D721Med (cell line): ENCODE data around the gene KIF5A.

Experiments used
- DNase-seq: peaks from one replicate; pipeline ENCODE4 v3.0.0; 2011; ENCODE audit warnings: low spot score; ENCODE audit not compliant: insufficient read length
- FAIRE-seq: peaks from 2 replicates; lab custom pipeline; 2011; peaks lifted over from hg19 to GRCh38; lab: Jason Lieb, UNC
- TF ChIP-seq, protein P1 (sequence below): IDR thresholded peaks from 2 replicates; pipeline ENCODE4 v1.5.1; 2012; ENCODE audit warnings: mild to moderate bottlenecking, control low read depth; ENCODE audit not compliant: insufficient read depth; ENCODE audit errors: missing control alignments

The KIF5A gene

GRCh38 chr12:57534991-57535543 lies 14.8 kb upstream of the KIF5A start:
- FAIRE-seq, result no peak
- TF ChIP-seq, protein P1, sequence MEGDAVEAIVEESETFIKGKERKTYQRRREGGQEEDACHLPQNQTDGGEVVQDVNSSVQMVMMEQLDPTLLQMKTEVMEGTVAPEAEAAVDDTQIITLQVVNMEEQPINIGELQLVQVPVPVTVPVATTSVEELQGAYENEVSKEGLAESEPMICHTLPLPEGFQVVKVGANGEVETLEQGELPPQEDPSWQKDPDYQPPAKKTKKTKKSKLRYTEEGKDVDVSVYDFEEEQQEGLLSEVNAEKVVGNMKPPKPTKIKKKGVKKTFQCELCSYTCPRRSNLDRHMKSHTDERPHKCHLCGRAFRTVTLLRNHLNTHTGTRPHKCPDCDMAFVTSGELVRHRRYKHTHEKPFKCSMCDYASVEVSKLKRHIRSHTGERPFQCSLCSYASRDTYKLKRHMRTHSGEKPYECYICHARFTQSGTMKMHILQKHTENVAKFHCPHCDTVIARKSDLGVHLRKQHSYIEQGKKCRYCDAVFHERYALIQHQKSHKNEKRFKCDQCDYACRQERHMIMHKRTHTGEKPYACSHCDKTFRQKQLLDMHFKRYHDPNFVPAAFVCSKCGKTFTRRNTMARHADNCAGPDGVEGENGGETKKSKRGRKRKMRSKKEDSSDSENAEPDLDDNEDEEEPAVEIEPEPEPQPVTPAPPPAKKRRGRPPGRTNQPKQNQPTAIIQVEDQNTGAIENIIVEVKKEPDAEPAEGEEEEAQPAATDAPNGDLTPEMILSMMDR, result no peak
- no peak for DNase-seq

- FAIRE-seq (no peak), DNase-seq (no peak)
- TF ChIP-seq, protein P1, result no peak
Observed at GRCh38 chr12:57535764-57536596, 13.9 kb upstream of the KIF5A start.

DNA sequence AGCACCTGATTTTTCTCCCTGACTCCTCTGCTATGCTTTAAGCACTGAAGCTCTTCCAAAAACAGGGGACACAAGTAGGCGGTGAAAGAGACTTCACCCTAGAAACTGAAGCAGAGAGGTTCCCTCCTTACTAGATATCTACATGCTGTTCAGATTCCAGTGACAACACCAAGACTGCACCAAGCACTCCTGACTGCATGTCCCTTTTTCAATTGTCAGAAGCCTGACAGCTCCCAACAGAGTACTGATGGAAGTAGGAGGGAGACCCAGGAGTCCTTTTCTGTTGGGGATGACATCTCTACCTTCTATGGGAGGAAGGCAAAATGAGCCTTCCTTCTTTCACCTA lies 13.3 kb upstream of the KIF5A start:
- no peak for DNase-seq
- TF ChIP-seq, protein P1, result no peak
- no peak for FAIRE-seq

GRCh38 chr12:57539134-57539768 lies 10.6 kb upstream of the KIF5A start:
- TF ChIP-seq, protein P1, result no peak
- FAIRE-seq (no peak), DNase-seq (no peak)

DNA sequence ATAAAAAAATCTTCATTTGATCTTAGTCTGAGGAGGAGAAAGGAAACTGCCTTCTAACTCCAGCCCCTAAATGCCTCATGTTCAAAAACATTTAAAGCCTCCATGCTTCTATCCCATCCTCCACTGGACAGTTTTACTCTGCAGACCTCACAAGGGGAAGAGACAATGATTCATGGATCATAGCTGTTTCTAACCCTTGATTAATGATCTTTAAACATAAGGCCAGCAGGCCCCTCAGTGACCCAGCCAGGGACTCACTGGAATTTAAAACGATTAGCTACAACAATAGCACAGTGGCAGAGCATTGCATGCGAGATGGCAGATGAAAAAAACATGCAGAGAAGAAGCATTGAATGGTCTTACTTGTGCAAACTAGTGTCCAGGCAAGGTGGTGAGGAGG lies 8.8 kb upstream of the KIF5A start:
- no peak for FAIRE-seq
- TF ChIP-seq, protein P1, result no peak

GRCh38 chr12:57541717-57542116 lies 8.1 kb upstream of the KIF5A start:
- TF ChIP-seq, protein P1, result no peak
- DNase-seq (no peak), FAIRE-seq (no peak)

More for the DNA sequence above, 8.8 kb upstream of the KIF5A start:
- DNase-seq, result no peak
